Hepatocyte (in vitro differentiated cells): ENCODE data around the gene RMI2. TPM values are rescaled to one million over a fixed set of nuclear protein-coding genes. Genes with fewer than 3 reads are reported as not detected.

Source experiments
- DNase-seq: peaks from one replicate; pipeline ENCODE4 v3.0.0-alpha.2; 2016; ENCODE audit warnings: low spot score
- H2AFZ ChIP-seq: fragments of 200-600 bp; sonication (generic); 2 replicates; pipeline ENCODE4 v1.6.0; 2016; ENCODE audit warnings: antibody characterized with exemption, mild to moderate bottlenecking
- H3K27ac ChIP-seq: fragments of 200-600 bp; sonication (generic); 2 replicates; pipeline ENCODE4 v1.5.1; 2016; ENCODE audit warnings: mild to moderate bottlenecking
- H3K27me3 ChIP-seq: fragments of 200-600 bp; sonication (generic); 2 replicates; pipeline ENCODE4 v1.6.1; 2016
- H3K36me3 ChIP-seq: fragments of 200-600 bp; sonication (generic); replicated peaks from 2 replicates; pipeline ENCODE4 v1.5.1; 2016; ENCODE audit warnings: low read depth; ENCODE audit not compliant: insufficient read depth
- H3K4me1 ChIP-seq: fragments of 200-600 bp; sonication (generic); 2 replicates; pipeline ENCODE4 v1.5.1; 2016; ENCODE audit warnings: mild to moderate bottlenecking, moderate library complexity; ENCODE audit not compliant: insufficient read depth
- H3K4me2 ChIP-seq: fragments of 200-600 bp; sonication (generic); 2 replicates; pipeline ENCODE4 v1.6.0; 2016
- H3K4me3 ChIP-seq: fragments of 200-600 bp; sonication (generic); 2 replicates; pipeline ENCODE4 v1.5.1; 2016; ENCODE audit warnings: mild to moderate bottlenecking
- H3K79me2 ChIP-seq: fragments of 200-600 bp; sonication (generic); 2 replicates; pipeline ENCODE4 v1.6.0; 2017; ENCODE audit warnings: mild to moderate bottlenecking
- H3K9me2 ChIP-seq: fragments of 200-600 bp; sonication (generic); replicated peaks from 2 replicates; pipeline ENCODE4 v1.6.0; 2017; ENCODE audit warnings: mild to moderate bottlenecking; ENCODE audit not compliant: insufficient read depth
- H3K9me3 ChIP-seq: fragments of 200-600 bp; sonication (generic); 2 replicates; pipeline ENCODE4 v1.5.1; 2016; ENCODE audit warnings: low read depth, mild to moderate bottlenecking
- H4K20me1 ChIP-seq: fragments of 200-600 bp; sonication (generic); 2 replicates; pipeline ENCODE4 v1.6.0; 2016; ENCODE audit warnings: mild to moderate bottlenecking; ENCODE audit not compliant: insufficient read depth, poor library complexity, severe bottlenecking
- EZH2 ChIP-seq: fragments of 200-600 bp; sonication (generic); IDR thresholded peaks from 2 replicates; pipeline ENCODE4 v1.6.1; 2016; ENCODE audit warnings: antibody characterized with exemption, mild to moderate bottlenecking, borderline replicate concordance
- EZH2phosphoT487 ChIP-seq: fragments of 200-600 bp; sonication (generic); IDR thresholded peaks from one replicate; pipeline ENCODE4 v1.6.1; 2018; ENCODE audit warnings: antibody characterized with exemption, mild to moderate bottlenecking, low read depth, moderate library complexity; ENCODE audit not compliant: unreplicated experiment, severe bottlenecking
- WGBS: methylation state at CpG from one replicate; pipeline ENCODE4 v1.1.6; 2016; ENCODE audit warnings: low lambda C conversion rate; ENCODE audit errors: missing lambda C conversion rate; 5-methylcytosine and 5-hydroxymethylcytosine counted together
- polyA plus RNA-seq: library from polyadenylated mRNA; unstranded; fragments of >200 nt; fragmentation: Nextera tagmentation; extraction: Ambion mirVana; gene quantifications from 2 replicates; pipeline ENCODE4 v1.2.1, GENCODE V29; 2016
- total RNA-seq: library from RNA; depleted of rRNA; stranded (reverse); fragments of >200 nt; gene quantifications from 2 replicates; pipeline ENCODE4 v1.2.3, GENCODE V29; 2014
- TF ChIP-seq, protein P1 (sequence below): fragments of 200-600 bp; sonication (generic); IDR thresholded peaks from 2 replicates; pipeline ENCODE4 v1.5.1; 2016; ENCODE audit warnings: antibody characterized with exemption, mild to moderate bottlenecking; ENCODE audit not compliant: poor library complexity

The RMI2 gene
- total RNA-seq (6.7 and 9.8 TPM in 2 replicates), polyA plus RNA-seq (11.4 and 16.1 TPM in 2 replicates)

DNA sequence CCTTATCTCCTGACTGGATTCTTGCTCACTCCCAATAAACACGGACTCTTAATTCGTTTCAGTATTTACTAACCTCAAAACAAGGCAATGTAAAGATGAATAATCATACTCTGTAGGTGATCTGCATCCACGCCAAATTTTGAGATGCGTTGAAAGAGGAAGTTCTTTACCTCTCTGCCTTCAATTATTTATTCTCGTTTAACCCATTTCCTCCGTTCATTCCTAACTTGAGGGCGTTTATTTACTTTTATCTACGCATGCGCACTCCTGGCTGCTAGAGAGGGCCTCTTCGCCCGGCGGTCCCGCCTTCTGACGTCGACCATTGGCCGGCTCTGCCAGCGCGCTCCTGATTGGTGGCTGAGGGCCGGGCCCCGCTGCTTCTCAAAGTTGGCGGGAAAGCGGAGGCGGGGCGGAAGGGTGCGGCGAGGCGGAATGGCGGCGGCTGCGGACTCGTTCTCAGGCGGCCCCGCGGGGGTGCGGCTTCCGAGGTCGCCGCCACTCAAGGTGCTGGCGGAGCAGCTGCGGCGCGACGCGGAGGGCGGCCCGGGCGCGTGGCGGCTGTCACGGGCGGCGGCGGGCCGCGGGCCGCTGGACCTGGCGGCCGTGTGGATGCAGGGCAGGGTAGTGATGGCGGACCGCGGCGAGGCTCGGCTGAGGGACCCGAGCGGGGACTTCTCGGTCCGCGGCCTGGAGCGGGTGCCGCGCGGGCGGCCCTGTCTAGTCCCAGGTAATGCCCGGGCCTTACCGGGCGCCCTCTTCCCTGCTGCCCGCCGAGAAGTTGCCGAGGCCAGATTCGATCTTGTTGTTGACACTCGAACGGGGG, at the start of gene RMI2:
Gene RMI2 (plus strand): TSS at position 420 of the 823 bp plus-strand sequence. CDS start 13 bp downstream, at position 433.
- H3K4me1 ChIP-seq = peaks cover 13% of the 10 kb centered on the region
- no peaks in the 10 kb centered on the region for H4K20me1 ChIP-seq
- H3K4me2 ChIP-seq = peak within 1 kb of the TSS; percentile 80
- TF ChIP-seq EZH2 = no peak
- TF ChIP-seq, protein P1, sequence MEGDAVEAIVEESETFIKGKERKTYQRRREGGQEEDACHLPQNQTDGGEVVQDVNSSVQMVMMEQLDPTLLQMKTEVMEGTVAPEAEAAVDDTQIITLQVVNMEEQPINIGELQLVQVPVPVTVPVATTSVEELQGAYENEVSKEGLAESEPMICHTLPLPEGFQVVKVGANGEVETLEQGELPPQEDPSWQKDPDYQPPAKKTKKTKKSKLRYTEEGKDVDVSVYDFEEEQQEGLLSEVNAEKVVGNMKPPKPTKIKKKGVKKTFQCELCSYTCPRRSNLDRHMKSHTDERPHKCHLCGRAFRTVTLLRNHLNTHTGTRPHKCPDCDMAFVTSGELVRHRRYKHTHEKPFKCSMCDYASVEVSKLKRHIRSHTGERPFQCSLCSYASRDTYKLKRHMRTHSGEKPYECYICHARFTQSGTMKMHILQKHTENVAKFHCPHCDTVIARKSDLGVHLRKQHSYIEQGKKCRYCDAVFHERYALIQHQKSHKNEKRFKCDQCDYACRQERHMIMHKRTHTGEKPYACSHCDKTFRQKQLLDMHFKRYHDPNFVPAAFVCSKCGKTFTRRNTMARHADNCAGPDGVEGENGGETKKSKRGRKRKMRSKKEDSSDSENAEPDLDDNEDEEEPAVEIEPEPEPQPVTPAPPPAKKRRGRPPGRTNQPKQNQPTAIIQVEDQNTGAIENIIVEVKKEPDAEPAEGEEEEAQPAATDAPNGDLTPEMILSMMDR = no peak
- no peak for TF ChIP-seq EZH2phosphoT487
- H3K36me3 ChIP-seq = no peaks in the 10 kb centered on the region
- no peaks in the 10 kb centered on the region for H3K9me3 ChIP-seq
- no peaks in the 10 kb centered on the region for H3K27me3 ChIP-seq
- peak; percentile 99 for DNase-seq
- H3K9me2 ChIP-seq = no peaks in the 10 kb centered on the region
- no peak within 1 kb of the TSS for H3K27ac ChIP-seq
- peak within 1 kb of the TSS; percentile 69 for H2AFZ ChIP-seq
- H3K79me2 ChIP-seq = peaks cover 38% of the 10 kb centered on the region
- peak within 1 kb of the TSS; percentile 45 for H3K4me3 ChIP-seq
- WGBS = under 1% methylated on average over 67 of the region's 82 CpGs

DNA sequence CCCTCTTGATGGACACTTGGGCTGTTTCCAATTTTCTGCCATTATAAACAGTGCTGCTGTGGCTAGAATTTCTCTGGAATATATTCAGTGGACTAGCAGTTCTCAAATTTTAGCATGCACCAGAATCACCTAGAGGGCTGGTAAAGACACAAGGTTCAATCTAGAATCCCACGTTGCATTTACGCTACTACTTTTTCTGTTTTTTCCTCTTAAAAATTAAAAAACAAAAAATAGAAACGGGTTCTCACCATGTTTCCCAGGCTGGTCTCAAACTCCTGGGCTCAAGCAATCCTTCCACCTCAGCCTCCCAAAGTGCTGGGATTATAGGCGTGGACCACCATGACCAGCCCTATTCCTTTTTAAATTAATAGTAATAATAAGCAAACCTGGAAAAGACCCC, 49.6 kb upstream of the RMI2 start:
- H3K9me2 ChIP-seq = no peaks in the 10 kb centered on the region
- DNase-seq = no peak
- H3K36me3 ChIP-seq = no peaks in the 10 kb centered on the region
- H2AFZ ChIP-seq = no peak overlapping the region
- H3K4me2 ChIP-seq = no peak overlapping the region
- H3K27ac ChIP-seq = peak overlapping the region; percentile 83
- H3K9me3 ChIP-seq = no peaks in the 10 kb centered on the region
- TF ChIP-seq, protein P1 = no peak
- TF ChIP-seq EZH2phosphoT487 (no peak), EZH2 (no peak)
- WGBS = 95% methylated on average over 4 of the region's 4 CpGs
- no peak overlapping the region for H3K4me3 ChIP-seq
- H4K20me1 ChIP-seq = no peaks in the 10 kb centered on the region
- no peaks in the 10 kb centered on the region for H3K27me3 ChIP-seq
- no peaks in the 10 kb centered on the region for H3K79me2 ChIP-seq
- peaks cover 38% of the 10 kb centered on the region for H3K4me1 ChIP-seq

DNA sequence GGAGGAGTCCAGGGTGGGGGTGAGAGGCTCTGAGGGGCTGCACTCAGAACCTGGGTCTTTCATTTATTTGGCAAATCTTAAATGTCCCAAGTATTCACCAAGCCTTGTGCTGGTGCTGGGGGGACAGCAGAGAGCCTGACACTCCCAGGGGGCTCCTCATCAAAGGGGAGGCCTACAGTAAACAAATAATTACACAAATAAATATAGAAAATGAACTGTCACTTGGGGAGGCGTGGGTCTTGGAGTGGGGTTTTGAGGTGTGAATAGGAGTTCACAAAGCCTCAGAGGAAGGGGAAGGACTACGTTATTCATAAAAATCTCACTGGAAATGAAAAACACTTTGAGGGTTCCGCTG, 48.9 kb upstream of the RMI2 start:
- H3K27me3 ChIP-seq = no peaks in the 10 kb centered on the region
- no peaks in the 10 kb centered on the region for H3K79me2 ChIP-seq
- H3K27ac ChIP-seq = peak overlapping the region; percentile 83
- no peaks in the 10 kb centered on the region for H3K9me3 ChIP-seq
- no peaks in the 10 kb centered on the region for H3K36me3 ChIP-seq
- no peak for DNase-seq
- no peak overlapping the region for H3K4me3 ChIP-seq
- TF ChIP-seq EZH2phosphoT487 (no peak), EZH2 (no peak)
- TF ChIP-seq, protein P1 = no peak
- peaks cover 38% of the 10 kb centered on the region for H3K4me1 ChIP-seq
- no peaks in the 10 kb centered on the region for H4K20me1 ChIP-seq
- H2AFZ ChIP-seq = no peak overlapping the region
- no peaks in the 10 kb centered on the region for H3K9me2 ChIP-seq
- 45% methylated on average over 3 of the region's 3 CpGs for WGBS
- no peak overlapping the region for H3K4me2 ChIP-seq
